DOHH2 (cell line): Measurements from ENCODE around the gene ZFPM1.

Source experiments
- CTCF ChIP-seq: fragments of 200-600 bp; sonication (generic); IDR thresholded peaks from one replicate; pipeline ENCODE4 v1.5.1; 2014; ENCODE audit warnings: antibody characterized with exemption, mild to moderate bottlenecking, low read depth, low read length; ENCODE audit not compliant: poor library complexity, severe bottlenecking
- EZH2phosphoT487 ChIP-seq: fragments of 200-600 bp; sonication (generic); IDR thresholded peaks from 2 replicates; pipeline ENCODE4 v1.6.1; 2017; ENCODE audit warnings: borderline replicate concordance, mild to moderate bottlenecking, antibody characterized with exemption, low read length, moderate library complexity, mixed read lengths

GRCh38 chr16:88499836-88500251 is 46.8 kb downstream of the ZFPM1 start:
- no peak for TF ChIP-seq CTCF
- no peak for TF ChIP-seq EZH2phosphoT487
